GM19324 (cell line): ENCODE results near the gene MSRB1.
"Not testable (repeated sequence)": the region's sequence is repeated elsewhere in the genome, so short reads cannot be mapped to it uniquely, and the experiment has no call there.

Experiments used
- ATAC-seq: cut with Tn5 transposase; IDR thresholded peaks from one replicate; pipeline ENCODE4 v1.9.1; 2021; ENCODE audit warnings: mild to moderate bottlenecking, moderate library complexity; ENCODE audit not compliant: unreplicated experiment, low FRiP score

Gene MSRB1

DNA sequence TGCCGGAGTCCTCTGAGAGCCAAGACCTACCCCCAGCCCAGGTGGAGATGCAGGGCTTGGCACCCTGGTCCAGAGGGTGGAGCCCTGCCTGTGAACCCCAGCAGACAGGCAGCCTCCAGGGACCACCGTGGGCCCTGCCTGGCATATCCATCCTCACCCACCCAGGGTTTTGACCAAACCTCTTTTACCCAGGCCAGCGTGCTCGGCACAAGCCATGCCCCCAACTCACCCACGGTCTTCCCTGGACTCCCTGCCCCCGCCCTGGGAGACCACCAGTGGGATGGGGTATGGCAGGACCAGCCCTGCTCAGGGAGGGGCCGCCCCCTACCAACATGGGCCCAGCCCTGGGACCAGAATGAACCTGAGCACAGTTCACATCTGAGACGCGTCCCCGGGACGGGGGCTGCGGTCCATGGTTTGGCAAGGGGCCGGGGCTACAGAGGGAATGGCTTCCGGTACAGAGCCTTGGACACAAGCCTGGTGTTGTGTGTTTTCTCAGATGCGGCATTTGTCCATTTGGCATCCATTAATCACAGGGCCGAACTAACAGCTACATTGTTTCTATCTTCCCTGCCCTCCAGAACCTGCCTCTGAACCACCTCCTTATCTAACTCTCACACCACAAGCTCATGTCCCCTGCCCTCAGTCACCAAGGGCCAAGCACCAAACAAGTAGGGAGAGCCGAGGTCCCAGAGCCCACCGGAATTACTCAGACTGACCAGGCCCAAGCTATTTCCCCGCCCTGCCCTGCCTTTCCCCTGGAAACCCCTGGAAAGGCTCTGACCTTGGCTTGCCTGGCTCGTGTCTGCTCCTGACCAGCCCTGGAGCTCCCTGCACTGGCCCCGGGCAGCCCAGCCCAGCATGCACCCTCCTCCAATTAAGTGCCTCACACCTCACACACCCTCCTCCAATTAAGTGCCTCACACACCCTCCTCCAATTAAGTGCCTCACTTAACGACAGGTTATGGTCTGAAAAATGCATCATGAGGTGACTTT, 38.9 kb downstream of the MSRB1 start:
- no peak for ATAC-seq

GRCh38 chr16:1903220-1903574, 39.8 kb downstream of the MSRB1 start:
- no peak for ATAC-seq

DNA sequence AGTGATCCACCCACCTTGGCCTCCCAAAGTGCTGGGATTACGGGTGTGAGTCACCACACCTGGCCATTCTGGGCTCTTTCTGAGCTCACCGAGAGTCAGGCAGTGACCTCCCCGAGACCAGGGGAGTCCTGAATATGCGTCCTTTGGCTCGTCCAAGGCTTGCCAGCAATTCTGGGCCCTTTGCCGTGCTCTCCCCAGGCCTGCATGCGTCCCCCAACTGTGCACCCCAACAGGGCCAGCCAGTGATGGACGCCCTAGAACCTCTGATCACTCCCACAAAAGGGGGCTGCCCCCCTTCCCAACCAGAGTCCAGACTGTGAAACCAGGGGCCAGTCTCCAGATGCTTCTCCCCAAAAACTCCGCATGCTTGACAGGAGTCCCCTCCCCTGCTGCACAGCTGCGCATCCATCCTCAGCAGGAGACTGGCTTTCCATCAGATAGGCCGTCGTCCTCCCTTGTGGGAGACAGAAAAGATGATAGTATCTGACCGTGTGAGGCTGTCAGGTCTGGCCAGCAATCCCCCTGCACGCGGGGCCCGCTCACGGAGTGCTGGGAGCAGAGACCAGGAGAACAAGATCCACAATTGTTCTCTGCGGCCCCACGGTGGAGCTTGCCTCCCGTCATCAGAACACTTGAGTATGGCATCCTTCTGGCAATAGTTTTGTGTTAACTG, 40.3 kb downstream of the MSRB1 start:
- ATAC-seq: no peak

DNA sequence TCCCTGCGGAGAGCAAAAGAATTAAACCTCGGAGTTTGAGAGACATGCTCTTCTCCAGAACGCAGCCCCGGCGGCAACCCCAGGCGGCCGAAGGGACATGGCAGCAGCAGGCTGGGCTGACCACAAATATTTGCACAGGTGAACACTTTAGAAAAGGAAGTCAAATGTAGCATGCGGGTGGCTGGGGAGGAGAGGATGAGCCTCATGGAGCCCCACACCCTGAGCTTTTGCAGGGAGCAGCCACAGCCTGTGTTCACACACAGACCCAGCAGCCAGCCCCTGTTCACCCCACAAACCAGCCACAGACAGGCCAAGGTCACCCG, 42.6 kb downstream of the MSRB1 start:
- ATAC-seq: no peak

- ATAC-seq: no peak
These were observed 43.2 kb downstream of the MSRB1 start for GRCh38 chr16:1899641-1900451.

- ATAC-seq: not testable (repeated sequence)
These were observed 45.3 kb downstream of the MSRB1 start for GRCh38 chr16:1897692-1898091.

- no peak for ATAC-seq
These were observed 46.9 kb downstream of the MSRB1 start for GRCh38 chr16:1895949-1896675.

DNA sequence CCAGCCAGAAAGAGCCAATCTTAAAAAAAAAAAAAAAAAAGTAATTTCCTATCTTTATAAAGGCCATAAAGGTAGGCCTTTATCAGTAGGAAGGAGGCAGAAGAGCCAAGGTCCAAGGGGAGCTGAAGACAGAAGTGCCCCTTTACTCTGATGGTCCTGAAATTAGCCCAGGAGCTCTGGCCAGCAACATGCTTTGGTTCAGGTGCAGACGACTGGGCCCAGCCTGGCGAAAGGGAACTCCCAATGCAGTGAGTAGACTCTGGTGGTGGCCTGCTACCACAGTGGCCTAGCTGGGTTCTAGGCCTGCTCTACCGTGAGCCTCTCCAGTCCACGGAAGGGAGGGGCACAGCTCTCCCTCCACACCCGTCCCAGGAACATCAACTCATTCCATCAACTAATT, 47.9 kb downstream of the MSRB1 start:
- ATAC-seq: no peak

GRCh38 chr16:1890708-1891050, 52.3 kb downstream of the MSRB1 start:
- ATAC-seq: no peak

GRCh38 chr16:1890024-1890707, 52.8 kb downstream of the MSRB1 start:
- ATAC-seq: no peak
